H1 (cell line): ENCODE measurements around the gene CD1B. TPM values are rescaled to one million over a fixed set of nuclear protein-coding genes. Genes with fewer than 3 reads are reported as not detected.

Experiments used
- BCL11A ChIP-seq, 2 experiments: IDR thresholded peaks; one replicate each; pipeline ENCODE4 v1.6.1; 2011; ENCODE audit warnings: low read depth in 2 of 2, low read length in 2 of 2, mild to moderate bottlenecking in 2 of 2
- CHD7 ChIP-seq: fragments of 300-600 bp; sonication (generic); IDR thresholded peaks from 2 replicates; pipeline ENCODE4 v1.7.1; 2012; ENCODE audit warnings: low read length, moderate library complexity, mild to moderate bottlenecking, inconsistent platforms; ENCODE audit not compliant: insufficient replicate concordance
- KDM1A ChIP-seq: fragments of 200-600, 300-600 bp; sonication (generic); IDR thresholded peaks from 2 replicates; pipeline ENCODE4 v1.7.1; 2016; ENCODE audit warnings: mild to moderate bottlenecking, low read length, borderline replicate concordance
- POLR2A ChIP-seq, 2 experiments: IDR thresholded peaks; 1 replicate in 1 of 2; 2 replicates in 1 of 2; pipeline ENCODE4 v1.6.1; 2011; ENCODE audit warnings: low read depth in 2 of 2, low read length in 2 of 2, mild to moderate bottlenecking in 2 of 2; ENCODE audit errors: control extremely low read depth in 1 of 2
- polyA plus RNA-seq, 7 experiments: library from polyadenylated mRNA; depleted of rRNA in 3 of 7; stranded (reverse) in 5 of 7; unstranded in 2 of 7; fragments of >200 nt in 5 of 7; fragments of 200-250 nt in 2 of 7; gene quantifications; 1 replicate in 5 of 7; 2 replicates in 1 of 7; 4 replicates in 1 of 7; pipeline versions ENCODE4 v1.2.1 to v1.2.3, GENCODE V29; 2011 to 2013; ENCODE audit warnings: missing spikeins in 2 of 7, mixed read lengths in 2 of 7
- total RNA-seq: library from RNA; stranded (reverse); fragmentation: NEBNext Ultra II Directional; extraction: Animal tissue kit (Norgen Biotek cat#: 25700); gene quantifications from 2 replicates; pipeline ENCODE4 v1.2.1, GENCODE V29; 2021

CD1B gene
- total and polyA plus RNA-seq, 2 of the 8 experiments (the other 6 are each of a cell fraction or from before 2014, with no cell fraction given) = not detected

GRCh38 chr1:158334526-158335212, 3.3 kb upstream of the CD1B start (continued):
- TF ChIP-seq CHD7 (no peak), POLR2A (IDR thresholded peaks at IDR 0.05; ENCODE audit: control extremely low read depth in 1 of 2, low read depth in 2 of 2, low read length in 2 of 2) (no peak), KDM1A (no peak), BCL11A (IDR thresholded peaks at IDR 0.05; ENCODE audit: low read depth in 2 of 2, low read length in 2 of 2) (no peak)
